IMR-90 (cell line): ENCODE data around the gene KRT78. TPM values are rescaled to one million over a fixed set of nuclear protein-coding genes. Genes with fewer than 3 reads are reported as not detected.

Source experiments
- ATAC-seq: fragments of 200-7000 bp; cut with Tn5 transposase; 2 replicates; pipeline ENCODE4 v1.9.1; 2020; ENCODE audit warnings: low read depth, mild to moderate bottlenecking, moderate library complexity
- BruUV-seq: library from RNA; stranded (reverse); fragments of 400-500 nt; replicated peaks from 2 replicates; lab custom pipeline; 2021; lab: Mats Ljungman, UMichigan
- CTCF ChIA-PET: fragments of 300-600 bp; formaldehyde crosslinking; extraction: SDS; loops from one replicate; lab custom pipeline; 2021; ENCODE audit warnings: antibody characterized with exemption; lab: Yijun Ruan, JAX
- POLR2A ChIA-PET: fragments of 300-600 bp; sonication (Branson Sonifier 250); formaldehyde crosslinking; loops from one replicate; lab custom pipeline; 2022; ENCODE audit warnings: antibody characterized with exemption; ENCODE audit not compliant: unreplicated experiment; lab: Charles Lee
- DNase-seq: peaks from one replicate; pipeline ENCODE4 v3.0.0; 2013
- H2AFZ ChIP-seq: replicated peaks from 2 replicates; pipeline ENCODE3; 2013; ENCODE audit warnings: low read length, mild to moderate bottlenecking; ENCODE audit not compliant: poor library complexity
- H2AK5ac ChIP-seq: 2 replicates; pipeline ENCODE4 v1.6.1; 2013; ENCODE audit warnings: low read depth, low read length, inconsistent platforms
- H2AK9ac ChIP-seq: replicated peaks from 2 replicates; pipeline ENCODE3; 2013; ENCODE audit warnings: mild to moderate bottlenecking, low read depth, low read length, moderate library complexity; ENCODE audit not compliant: poor library complexity
- H2BK120ac ChIP-seq: 2 replicates; pipeline ENCODE4 v1.6.1; 2013; ENCODE audit warnings: low read depth, low read length, inconsistent platforms
- H2BK15ac ChIP-seq: 3 replicates; pipeline ENCODE4 v1.6.1; 2013; ENCODE audit warnings: low read depth, low read length, inconsistent platforms
- H2BK20ac ChIP-seq: 2 replicates; pipeline ENCODE4 v1.6.1; 2013; ENCODE audit warnings: low read depth, mild to moderate bottlenecking, inconsistent platforms, low read length, moderate library complexity
- H2BK5ac ChIP-seq: 2 replicates; pipeline ENCODE4 v1.6.1; 2013; ENCODE audit warnings: mild to moderate bottlenecking, low read depth, low read length, inconsistent platforms; ENCODE audit not compliant: poor library complexity, severe bottlenecking
- H3K14ac ChIP-seq: replicated peaks from 2 replicates; pipeline ENCODE4 v1.6.1; 2013; ENCODE audit warnings: low read depth, low read length, inconsistent platforms
- H3K18ac ChIP-seq: 2 replicates; pipeline ENCODE4 v1.6.1; 2013; ENCODE audit warnings: low read depth, low read length, control low read depth
- H3K23ac ChIP-seq: 2 replicates; pipeline ENCODE4 v1.6.1; 2013; ENCODE audit warnings: low read depth, low read length, inconsistent platforms
- H3K27ac ChIP-seq: 2 replicates; pipeline ENCODE4 v1.5.1; 2013; ENCODE audit warnings: mild to moderate bottlenecking, control low read depth, low read length; ENCODE audit not compliant: insufficient read depth
- H3K27me3 ChIP-seq: 2 replicates; pipeline ENCODE4 v1.6.1; 2013; ENCODE audit warnings: low read length; ENCODE audit not compliant: control insufficient read depth, insufficient read depth
- H3K36me3 ChIP-seq: 2 replicates; pipeline ENCODE4 v1.6.1; 2013; ENCODE audit warnings: low read length, mixed read lengths; ENCODE audit not compliant: control insufficient read depth, insufficient read depth
- H3K4ac ChIP-seq: 2 replicates; pipeline ENCODE4 v1.6.1; 2013; ENCODE audit warnings: low read depth, low read length, inconsistent platforms
- H3K4me1 ChIP-seq: 2 replicates; pipeline ENCODE4 v1.6.1; 2013; ENCODE audit warnings: low read length, mixed read lengths; ENCODE audit not compliant: control insufficient read depth, insufficient read depth
- H3K4me2 ChIP-seq: 2 replicates; pipeline ENCODE4 v1.6.1; 2013; ENCODE audit warnings: low read depth, mild to moderate bottlenecking, control low read depth, low read length, moderate library complexity
- H3K4me3 ChIP-seq: 2 replicates; pipeline ENCODE4 v1.5.1; 2013; ENCODE audit warnings: low read depth, mild to moderate bottlenecking, control low read depth, low read length, moderate library complexity; ENCODE audit not compliant: insufficient read depth
- H3K56ac ChIP-seq: 2 replicates; pipeline ENCODE4 v1.6.1; 2013; ENCODE audit warnings: low read length, inconsistent platforms; ENCODE audit not compliant: insufficient read depth; ENCODE audit errors: extremely low read depth
- H3K79me1 ChIP-seq, 2 experiments: 2 replicates each; pipeline ENCODE4 v1.6.1; 2013; ENCODE audit warnings: low read length in 2 of 2, inconsistent platforms in 1 of 2, low read depth in 1 of 2
- H3K9ac ChIP-seq: 2 replicates; pipeline ENCODE4 v1.6.1; 2013; ENCODE audit warnings: low read depth, low read length, control low read depth
- H3K9me1 ChIP-seq: 2 replicates; pipeline ENCODE4 v1.6.1; 2013; ENCODE audit warnings: low read length, inconsistent platforms; ENCODE audit not compliant: insufficient read depth
- H3K9me3 ChIP-seq: 2 replicates; pipeline ENCODE4 v1.6.1; 2013; ENCODE audit warnings: low read length; ENCODE audit not compliant: control insufficient read depth, insufficient read depth
- H4K20me1 ChIP-seq: 2 replicates; pipeline ENCODE4 v1.6.1; 2013; ENCODE audit warnings: low read length, inconsistent platforms; ENCODE audit not compliant: insufficient read depth
- H4K5ac ChIP-seq: 2 replicates; pipeline ENCODE4 v1.6.1; 2013; ENCODE audit warnings: mild to moderate bottlenecking, low read depth, low read length, control low read depth
- H4K8ac ChIP-seq, 2 experiments: 2 replicates each; pipeline ENCODE4 v1.6.1; 2013; ENCODE audit warnings: low read depth in 2 of 2, low read length in 2 of 2, control low read depth in 1 of 2, inconsistent platforms in 1 of 2
- H4K91ac ChIP-seq: 2 replicates; pipeline ENCODE4 v1.6.1; 2013; ENCODE audit warnings: low read depth, low read length, inconsistent platforms; ENCODE audit not compliant: insufficient read depth
- CHD1 ChIP-seq: IDR thresholded peaks from 2 replicates; pipeline ENCODE4 v1.6.1; 2012; ENCODE audit warnings: low read depth, low read length, improper control_type of control experiment
- WGBS, 2 experiments: methylation state at CpG; one replicate each; pipeline versions ENCODE4 v1.1.5 to v1.1.7; 2013; ENCODE audit warnings: missing lambda C conversion rate in 2 of 2; ENCODE audit not compliant: insufficient read length in 1 of 2; ENCODE audit errors: extremely low coverage in 2 of 2; 5-methylcytosine and 5-hydroxymethylcytosine counted together
- dilution Hi-C: fragments of 300-500 bp; cut with HindIII; formaldehyde crosslinking; loops from one replicate; pipeline ENCODE4 v1.14.3; 2018; ENCODE audit warnings: low sequenced_read_pairs; ENCODE audit not compliant: unreplicated experiment
- in situ Hi-C: fragments of 300-500 bp; cut with MboI; formaldehyde crosslinking; loops from 3 replicates; pipeline ENCODE4 v1.14.3; 2019; ENCODE audit warnings: low sequenced_read_pairs, inconsistent platforms, mixed read lengths
- intact Hi-C: fragments of 100-400 bp; cut with micrococcal nuclease; formaldehyde crosslinking; loops from 2 replicates; pipeline ENCODE4 v1.10.0; 2022
- polyA plus RNA-seq, 3 experiments: library from polyadenylated mRNA; depleted of rRNA; stranded (reverse); fragments of >200 nt; gene quantifications; 2 replicates each; pipeline ENCODE4 v1.2.3, GENCODE V29; 2012; ENCODE audit warnings: low replicate concordance in 1 of 3
- total RNA-seq: library from RNA; depleted of rRNA; stranded (reverse); fragments of >200 nt; gene quantifications from 2 replicates; pipeline ENCODE4 v1.2.3, GENCODE V29; 2012

KRT78 gene
- total and polyA plus RNA-seq, 2 of the 4 experiments (the other 2 are of a cell fraction): not detected

GRCh38 chr12:52815161-52815560, 33.6 kb downstream of the KRT78 start:
- H3K4ac ChIP-seq: no peak overlapping the region
- no peaks in the 10 kb centered on the region for H3K36me3 ChIP-seq
- no peak overlapping the region for H2AK5ac ChIP-seq
- WGBS, 2 experiments: 83% methylated on average over 1 of the region's 4 CpGs; no CpG with 5 or more reads in 1 of the 2 experiments
- H3K4me1 ChIP-seq: peaks cover 6% of the 10 kb centered on the region
- no peak for TF ChIP-seq CHD1
- H3K9ac ChIP-seq: no peak overlapping the region
- no peak overlapping the region for H2AK9ac ChIP-seq
- H4K20me1 ChIP-seq: no peaks in the 10 kb centered on the region; the same call in 1 of the 2 replicates
- POLR2A ChIA-PET: no interaction called here
- no peak overlapping the region for H4K91ac ChIP-seq
- no peak for ATAC-seq
- H3K79me1 ChIP-seq: no peaks in the 10 kb centered on the region
- H2BK20ac ChIP-seq: no peak overlapping the region; the same call in 1 of the 2 replicates
- no peak overlapping the region for H2BK5ac ChIP-seq
- peaks cover 43% of the 10 kb centered on the region for H3K27me3 ChIP-seq
- H3K27ac ChIP-seq: no peak overlapping the region
- DNase-seq: no peak
- no peak overlapping the region for H3K18ac ChIP-seq
- H3K4me2 ChIP-seq: no peak overlapping the region
- H2BK120ac ChIP-seq: no peak overlapping the region; the same call in 1 of the 2 replicates
- no peak overlapping the region for H3K4me3 ChIP-seq
- H2BK15ac ChIP-seq: no peak overlapping the region
- in situ Hi-C loops (no loop called here), dilution Hi-C loops (no loop called here), intact Hi-C loops (no loop called here)
- no TSS peak for BruUV-seq
- H3K9me3 ChIP-seq: no peaks in the 10 kb centered on the region
- no peak overlapping the region for H4K8ac ChIP-seq
- CTCF ChIA-PET: no interaction called here
- H3K9me1 ChIP-seq: no peaks in the 10 kb centered on the region
- H4K5ac ChIP-seq: no peak overlapping the region
- no peak overlapping the region for H3K56ac ChIP-seq
- no peak overlapping the region for H3K14ac ChIP-seq
- H3K23ac ChIP-seq: no peak overlapping the region
- no peak overlapping the region for H2AFZ ChIP-seq
